ENCODE results near the gene TRPM3. TPM values are rescaled to one million over a fixed set of nuclear protein-coding genes. Genes with fewer than 3 reads are reported as not detected.

TRPM3 gene
- total RNA-seq, 1 donor from 2014 or later = 0.15 TPM

DNA sequence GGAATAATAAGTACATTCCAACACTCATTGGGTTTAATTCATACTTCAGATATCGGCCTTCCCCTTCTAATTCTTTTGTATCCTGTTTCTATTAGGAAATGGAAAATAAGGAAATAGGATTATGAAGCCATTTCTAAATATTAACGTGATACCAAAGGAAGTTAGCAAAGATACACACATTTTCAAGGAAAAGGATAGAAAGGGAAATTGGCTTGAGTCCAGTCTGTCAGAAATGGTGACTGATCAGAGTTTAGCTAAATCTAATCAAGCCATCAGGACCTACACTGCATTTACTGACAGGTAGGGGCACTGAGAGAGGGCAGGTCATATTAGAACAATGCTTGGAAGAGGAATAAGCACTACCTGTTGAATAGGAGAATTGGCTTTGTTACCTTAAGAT is 3.1 kb downstream of the TRPM3 start:
- Histone ChIP-seq H3K27ac (no peak overlapping the region), H3K4me1 (no peaks in the 10 kb centered on the region), H3K27me3 (ENCODE audit: low read depth) (no peaks in the 10 kb centered on the region), H3K4me3 (no peak overlapping the region), H3K36me3 (no peaks in the 10 kb centered on the region), H3K9me3 (no peaks in the 10 kb centered on the region)
- TF ChIP-seq, protein P1, sequence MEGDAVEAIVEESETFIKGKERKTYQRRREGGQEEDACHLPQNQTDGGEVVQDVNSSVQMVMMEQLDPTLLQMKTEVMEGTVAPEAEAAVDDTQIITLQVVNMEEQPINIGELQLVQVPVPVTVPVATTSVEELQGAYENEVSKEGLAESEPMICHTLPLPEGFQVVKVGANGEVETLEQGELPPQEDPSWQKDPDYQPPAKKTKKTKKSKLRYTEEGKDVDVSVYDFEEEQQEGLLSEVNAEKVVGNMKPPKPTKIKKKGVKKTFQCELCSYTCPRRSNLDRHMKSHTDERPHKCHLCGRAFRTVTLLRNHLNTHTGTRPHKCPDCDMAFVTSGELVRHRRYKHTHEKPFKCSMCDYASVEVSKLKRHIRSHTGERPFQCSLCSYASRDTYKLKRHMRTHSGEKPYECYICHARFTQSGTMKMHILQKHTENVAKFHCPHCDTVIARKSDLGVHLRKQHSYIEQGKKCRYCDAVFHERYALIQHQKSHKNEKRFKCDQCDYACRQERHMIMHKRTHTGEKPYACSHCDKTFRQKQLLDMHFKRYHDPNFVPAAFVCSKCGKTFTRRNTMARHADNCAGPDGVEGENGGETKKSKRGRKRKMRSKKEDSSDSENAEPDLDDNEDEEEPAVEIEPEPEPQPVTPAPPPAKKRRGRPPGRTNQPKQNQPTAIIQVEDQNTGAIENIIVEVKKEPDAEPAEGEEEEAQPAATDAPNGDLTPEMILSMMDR (IDR thresholded peaks at IDR 0.05) = no peak
- intact Hi-C loops (cut with DNase I) = no loop called here
- no peak for ATAC-seq
- DNase-seq = no peak

DNA sequence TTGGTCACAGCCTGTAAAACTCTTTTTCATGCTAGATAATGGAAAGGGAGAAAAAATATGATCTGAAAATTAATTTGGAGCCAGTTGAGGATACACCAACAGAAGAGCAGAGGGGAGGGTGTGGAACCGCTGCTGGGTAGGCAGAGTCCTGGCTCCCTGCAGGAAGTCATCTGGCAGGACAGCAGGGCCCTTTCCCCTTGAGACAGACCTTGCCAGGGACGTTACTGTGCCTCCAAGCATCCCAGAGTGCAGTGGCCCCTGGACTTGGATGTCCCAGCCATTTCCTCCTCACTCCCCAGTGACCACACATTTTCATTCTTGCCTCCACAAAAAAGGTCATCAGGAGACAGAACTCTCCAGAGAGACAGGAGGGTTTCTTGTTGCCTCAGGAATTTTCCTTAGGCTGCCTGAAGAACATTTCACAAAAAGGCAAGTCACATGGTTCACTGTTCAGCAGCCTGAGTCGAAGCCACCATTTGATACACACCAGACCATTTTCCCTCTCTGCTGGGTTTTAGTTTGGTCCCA is 5.9 kb downstream of the TRPM3 start:
- Histone ChIP-seq H3K4me3 (no peak overlapping the region), H3K27ac (no peak overlapping the region), H3K27me3 (ENCODE audit: low read depth) (no peaks in the 10 kb centered on the region), H3K4me1 (no peaks in the 10 kb centered on the region), H3K36me3 (no peaks in the 10 kb centered on the region), H3K9me3 (no peaks in the 10 kb centered on the region)
- no peak for ATAC-seq
- TF ChIP-seq, protein P1 (IDR thresholded peaks at IDR 0.05) = no peak
- intact Hi-C loops (cut with DNase I) = no loop called here
- DNase-seq = no peak

DNA sequence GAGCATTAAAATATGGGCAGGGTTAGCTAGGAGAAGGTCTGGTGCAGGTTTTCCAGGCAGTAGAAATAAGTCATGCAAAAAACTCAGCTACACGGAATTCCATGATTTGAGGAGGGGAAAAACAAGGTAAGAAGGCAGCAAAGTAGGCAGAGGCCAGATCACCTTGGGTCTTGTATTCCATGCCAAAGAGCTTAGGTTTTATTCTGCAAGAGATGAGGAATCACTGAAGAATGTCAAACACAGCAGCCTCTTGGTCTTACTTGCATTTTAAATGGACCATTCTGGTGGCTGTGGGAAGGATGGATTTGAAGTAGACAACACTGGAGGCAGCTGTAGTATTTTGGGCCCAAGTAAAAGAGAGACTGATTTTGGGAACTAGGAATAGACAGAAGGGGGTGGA is 8.6 kb downstream of the TRPM3 start:
- Histone ChIP-seq H3K4me1 (no peaks in the 10 kb centered on the region), H3K27ac (no peak overlapping the region), H3K4me3 (no peak overlapping the region), H3K9me3 (no peaks in the 10 kb centered on the region), H3K36me3 (no peaks in the 10 kb centered on the region), H3K27me3 (ENCODE audit: low read depth) (no peaks in the 10 kb centered on the region)
- intact Hi-C loops (cut with DNase I) = no loop called here
- ATAC-seq (no peak), DNase-seq (no peak)
- TF ChIP-seq, protein P1 (IDR thresholded peaks at IDR 0.05) = no peak

DNA sequence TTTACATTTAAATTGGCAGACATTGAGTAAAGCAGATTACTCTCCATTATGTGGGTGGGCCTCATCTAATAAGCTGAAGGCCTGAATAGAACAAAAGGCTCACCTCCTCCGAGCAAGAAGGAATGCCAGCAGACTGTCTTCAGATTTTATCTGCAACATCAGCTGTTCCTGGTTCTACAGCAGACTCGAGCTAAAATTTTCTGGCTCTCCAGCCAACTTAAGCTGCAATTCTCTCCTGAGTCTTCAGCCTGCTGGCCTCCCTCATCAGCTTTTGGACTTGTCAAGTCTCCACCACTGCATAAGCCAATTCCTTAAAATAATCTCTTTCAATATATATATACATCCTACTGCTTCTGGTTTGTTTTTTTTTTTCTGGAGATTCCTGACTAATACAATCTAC is 12.5 kb downstream of the TRPM3 start:
- Histone ChIP-seq H3K27ac (no peak overlapping the region), H3K36me3 (no peaks in the 10 kb centered on the region), H3K27me3 (ENCODE audit: low read depth) (no peaks in the 10 kb centered on the region), H3K9me3 (no peaks in the 10 kb centered on the region), H3K4me3 (no peak overlapping the region), H3K4me1 (no peaks in the 10 kb centered on the region)
- TF ChIP-seq, protein P1 (IDR thresholded peaks at IDR 0.05) = no peak
- no peak for DNase-seq
- no peak for ATAC-seq
- intact Hi-C loops (cut with DNase I) = no loop called here

DNA sequence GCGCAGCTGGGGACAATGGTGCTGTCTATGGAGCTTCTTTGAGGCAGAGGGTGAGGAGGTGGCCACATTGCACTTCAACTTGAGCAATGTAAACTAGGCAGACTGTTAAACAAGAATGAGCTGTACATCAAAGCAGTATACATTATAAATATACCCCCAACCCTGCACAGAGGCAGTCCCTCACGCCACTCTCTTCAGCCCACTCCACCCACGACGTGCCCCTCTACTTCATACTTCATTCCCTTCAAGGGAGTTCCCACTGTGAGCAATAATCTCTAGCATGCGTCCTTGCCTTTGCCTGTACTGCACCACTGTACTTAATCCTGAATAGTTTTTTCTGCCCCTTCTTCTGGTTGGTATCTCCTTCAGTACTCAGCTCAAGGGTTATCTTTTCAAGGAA is 14.4 kb downstream of the TRPM3 start:
- Histone ChIP-seq H3K9me3 (no peaks in the 10 kb centered on the region), H3K27me3 (ENCODE audit: low read depth) (no peaks in the 10 kb centered on the region), H3K4me1 (no peaks in the 10 kb centered on the region), H3K4me3 (no peak overlapping the region), H3K27ac (no peak overlapping the region), H3K36me3 (no peaks in the 10 kb centered on the region)
- ATAC-seq (no peak), DNase-seq (no peak)
- intact Hi-C loops (cut with DNase I) = no loop called here
- TF ChIP-seq, protein P1 (IDR thresholded peaks at IDR 0.05) = no peak

DNA sequence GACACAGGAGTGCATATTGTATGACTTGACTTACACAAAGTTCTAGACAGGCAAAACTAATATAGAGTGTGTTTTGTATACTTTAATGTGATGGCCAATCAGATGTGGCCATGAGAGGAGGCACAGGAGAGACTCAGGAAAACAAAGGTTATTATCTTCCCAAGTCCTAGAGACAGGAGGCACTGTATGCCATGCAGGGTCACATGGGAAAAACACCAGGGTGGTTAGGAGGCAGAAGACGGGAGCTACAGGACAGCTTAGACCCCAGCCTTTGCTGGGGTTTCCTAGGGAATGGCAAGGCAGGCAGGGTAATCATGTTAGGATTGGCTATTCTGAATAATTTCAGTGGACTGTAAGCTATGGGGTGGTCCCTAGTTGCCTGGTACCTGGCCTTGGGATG is 16.2 kb downstream of the TRPM3 start:
- TF ChIP-seq, protein P1 (IDR thresholded peaks at IDR 0.05) = no peak
- no peak overlapping the region for H3K27ac ChIP-seq
- ATAC-seq = no peak
- no peaks in the 10 kb centered on the region for H3K27me3 ChIP-seq (ENCODE audit: low read depth)
- intact Hi-C loops (cut with DNase I) = no loop called here
- H3K9me3 ChIP-seq = no peaks in the 10 kb centered on the region
- H3K4me1 ChIP-seq = no peaks in the 10 kb centered on the region
- H3K4me3 ChIP-seq = no peak overlapping the region
- no peaks in the 10 kb centered on the region for H3K36me3 ChIP-seq
- DNase-seq = no peak
